ENCODE measurements around the gene MLLT11. TPM values are rescaled to one million over a fixed set of nuclear protein-coding genes. Genes with fewer than 3 reads are reported as not detected.
A peak's percentile ranks its signal among the peaks of the same experiment; 100 is the strongest.

Gene MLLT11
- total RNA-seq, 1 experiment from 2014 or later = 1.5 TPM

GRCh38 chr1:151056149-151056548 lies 4.0 kb upstream of the MLLT11 start:
- H3K27ac Mint-ChIP-seq (ENCODE audit: unreplicated experiment) = peak overlapping the region; percentile 15
- TF ChIP-seq CTCF (IDR thresholded peaks at IDR 0.05; ENCODE audit: unreplicated experiment) = no peak
- H3K36me3 Mint-ChIP-seq (ENCODE audit: insufficient read depth, unreplicated experiment) = peaks cover 85% of the 10 kb centered on the region
- H3K4me1 Mint-ChIP-seq (ENCODE audit: low read depth, unreplicated experiment) = peaks cover 57% of the 10 kb centered on the region
- no peaks in the 10 kb centered on the region for H3K27me3 Mint-ChIP-seq (ENCODE audit: unreplicated experiment)
- BruUV-seq (replicated peaks) = no TSS peak
- no peaks in the 10 kb centered on the region for H3K9me3 Mint-ChIP-seq (ENCODE audit: low read depth, unreplicated experiment)
- CTCF ChIA-PET = interaction anchor here (0.6 kb wide), 1 partner anchor 9 kb away, joined by 3 read pairs; the partner anchor contains the start of gene C1orf56
- no peak for DNase-seq
- intact Hi-C loops (cut with micrococcal nuclease; ENCODE audit: unreplicated experiment) = no loop called here
- H3K4me3 Mint-ChIP-seq (ENCODE audit: low read depth, unreplicated experiment) = peak overlapping the region; percentile 81

- peaks cover 58% of the 10 kb centered on the region for H3K4me1 Mint-ChIP-seq (ENCODE audit: low read depth, unreplicated experiment)
- CTCF ChIA-PET = interaction anchor here (0.6 to 1.9 kb wide), 4 partner anchors 11 to 210 kb away, joined by 3 to 9 read pairs (median 4); partner anchors contain the start of genes C1orf56 and GABPB2
- TF ChIP-seq CTCF (IDR thresholded peaks at IDR 0.05; ENCODE audit: unreplicated experiment) = no peak
- TSS peak; percentile 49 for BruUV-seq (replicated peaks)
- peak overlapping the region; percentile 78 for H3K27ac Mint-ChIP-seq (ENCODE audit: unreplicated experiment)
- H3K9me3 Mint-ChIP-seq (ENCODE audit: low read depth, unreplicated experiment) = no peaks in the 10 kb centered on the region
- H3K4me3 Mint-ChIP-seq (ENCODE audit: low read depth, unreplicated experiment) = peak overlapping the region; percentile 81
- peak; percentile 91 for DNase-seq
- intact Hi-C loops (cut with micrococcal nuclease; ENCODE audit: unreplicated experiment) = no loop called here
- no peaks in the 10 kb centered on the region for H3K27me3 Mint-ChIP-seq (ENCODE audit: unreplicated experiment)
- H3K36me3 Mint-ChIP-seq (ENCODE audit: insufficient read depth, unreplicated experiment) = peaks cover 65% of the 10 kb centered on the region
Measured at GRCh38 chr1:151058692-151059091, 1.5 kb upstream of the MLLT11 start.

GRCh38 chr1:151059109-151060006 lies 839 bp upstream of the MLLT11 start, which contains the start of gene CDC42SE1:
Gene CDC42SE1, minus strand, starts transcription at chr1:151059622. Its CDS starts 3,892 bp downstream, at chr1:151055730.
- H3K9me3 Mint-ChIP-seq (ENCODE audit: low read depth, unreplicated experiment) = no peaks in the 10 kb centered on the region
- H3K27me3 Mint-ChIP-seq (ENCODE audit: unreplicated experiment) = no peaks in the 10 kb centered on the region
- H3K36me3 Mint-ChIP-seq (ENCODE audit: insufficient read depth, unreplicated experiment) = peaks cover 59% of the 10 kb centered on the region
- intact Hi-C loops (cut with micrococcal nuclease; ENCODE audit: unreplicated experiment) = no loop called here
- CTCF ChIA-PET = interaction anchor here (0.6 to 1.9 kb wide), 5 partner anchors 11 to 209 kb away, joined by 3 to 9 read pairs (median 5); partner anchors contain the start of genes C1orf56 and GABPB2
- H3K4me3 Mint-ChIP-seq (ENCODE audit: low read depth, unreplicated experiment) = peak within 1 kb of the TSS; percentile 81
- TF ChIP-seq CTCF (IDR thresholded peaks at IDR 0.05; ENCODE audit: unreplicated experiment) = peak; percentile 83
- peak; percentile 92 for DNase-seq
- H3K4me1 Mint-ChIP-seq (ENCODE audit: low read depth, unreplicated experiment) = peaks cover 58% of the 10 kb centered on the region
- H3K27ac Mint-ChIP-seq (ENCODE audit: unreplicated experiment) = peak within 1 kb of the TSS; percentile 78
- BruUV-seq (replicated peaks) = no TSS peak

GRCh38 chr1:151060657-151061421 lies 642 bp downstream of the MLLT11 start:
- no peak for TF ChIP-seq CTCF (IDR thresholded peaks at IDR 0.05; ENCODE audit: unreplicated experiment)
- H3K9me3 Mint-ChIP-seq (ENCODE audit: low read depth, unreplicated experiment) = no peaks in the 10 kb centered on the region
- CTCF ChIA-PET = interaction anchor here (0.6 to 1.6 kb wide), 3 partner anchors 10 to 761 kb away, joined by 4 to 5 read pairs (median 4); partner anchors contain the start of genes C1orf56 and GABPB2
- H3K36me3 Mint-ChIP-seq (ENCODE audit: insufficient read depth, unreplicated experiment) = peaks cover 47% of the 10 kb centered on the region
- intact Hi-C loops (cut with micrococcal nuclease; ENCODE audit: unreplicated experiment) = no loop called here
- no peak overlapping the region for H3K27ac Mint-ChIP-seq (ENCODE audit: unreplicated experiment)
- H3K27me3 Mint-ChIP-seq (ENCODE audit: unreplicated experiment) = no peaks in the 10 kb centered on the region
- peaks cover 44% of the 10 kb centered on the region for H3K4me1 Mint-ChIP-seq (ENCODE audit: low read depth, unreplicated experiment)
- DNase-seq = no peak
- no TSS peak for BruUV-seq (replicated peaks)
- peak overlapping the region; percentile 81 for H3K4me3 Mint-ChIP-seq (ENCODE audit: low read depth, unreplicated experiment)
